ENCODE results near the gene HADHA.

HADHA gene

GRCh38 chr2:26215833-26216232 is 28.6 kb downstream of the HADHA start:
- TF ChIP-seq CTCF (conservative IDR thresholded peaks at IDR 0.05; ENCODE audit: low read depth, low read length), result no peak
- no peak for DNase-seq (ENCODE audit: low read depth)
- H3K4me3 ChIP-seq (ENCODE audit: low read depth, low read length), result no peak overlapping the region

DNA sequence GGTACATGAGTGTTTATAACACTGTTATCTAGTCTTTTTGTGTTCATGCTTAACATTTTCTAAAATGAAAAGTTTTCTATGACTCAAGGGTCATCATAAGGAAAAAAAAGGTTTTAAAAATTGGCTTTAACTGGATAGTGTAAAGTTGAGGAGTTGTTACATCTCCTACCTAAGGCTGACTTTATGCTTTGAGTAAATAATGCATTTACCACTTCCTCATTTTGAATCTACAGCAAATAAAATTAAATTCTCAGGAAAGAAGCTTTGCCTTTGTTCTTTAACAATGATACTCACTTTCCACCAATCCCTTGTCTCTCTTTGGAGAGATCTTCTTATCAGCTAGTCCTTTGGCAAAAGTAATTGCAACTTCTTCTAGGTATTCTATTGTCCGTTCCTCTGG is 29.7 kb downstream of the HADHA start:
- DNase-seq (ENCODE audit: low read depth), result no peak
- H3K4me3 ChIP-seq (ENCODE audit: low read depth, low read length), result no peak overlapping the region
- TF ChIP-seq CTCF (conservative IDR thresholded peaks at IDR 0.05; ENCODE audit: low read depth, low read length), result no peak

GRCh38 chr2:26212011-26212410 is 32.4 kb downstream of the HADHA start:
- TF ChIP-seq CTCF (conservative IDR thresholded peaks at IDR 0.05; ENCODE audit: low read depth, low read length), result no peak
- DNase-seq (ENCODE audit: low read depth), result no peak
- no peak overlapping the region for H3K4me3 ChIP-seq (ENCODE audit: low read depth, low read length)

- H3K4me3 ChIP-seq (ENCODE audit: low read depth, low read length), result no peak overlapping the region
- TF ChIP-seq CTCF (conservative IDR thresholded peaks at IDR 0.05; ENCODE audit: low read depth, low read length), result no peak
These were observed 40.5 kb downstream of the HADHA start for GRCh38 chr2:26203906-26204305.

DNA sequence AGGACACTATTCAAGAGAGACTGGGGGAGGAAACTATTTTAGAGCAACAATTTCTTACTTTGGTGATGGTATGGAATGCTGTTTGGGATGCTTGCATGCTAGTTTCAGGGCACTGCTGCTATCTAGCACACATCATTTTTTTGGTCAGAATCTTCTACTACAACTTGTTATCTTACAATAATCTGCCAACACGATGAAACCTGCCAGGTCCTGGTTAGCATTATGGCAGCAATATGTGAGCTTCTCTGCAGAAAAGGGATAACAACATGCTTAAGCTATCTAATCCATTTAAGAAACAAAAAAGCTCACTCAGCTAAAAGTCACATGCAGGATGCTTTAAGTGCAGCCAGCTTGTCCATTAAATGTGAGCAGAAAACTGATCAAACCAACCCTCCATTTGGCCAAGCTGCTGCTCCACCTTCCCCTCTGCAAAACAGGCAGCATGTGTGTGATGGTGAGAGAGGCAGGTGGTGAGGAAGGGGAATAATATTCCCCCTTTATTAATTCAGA is 41.4 kb downstream of the HADHA start:
- no peak for TF ChIP-seq CTCF (conservative IDR thresholded peaks at IDR 0.05; ENCODE audit: low read depth, low read length)
- DNase-seq (ENCODE audit: low read depth), result no peak
- no peak overlapping the region for H3K4me3 ChIP-seq (ENCODE audit: low read depth, low read length)

More at GRCh38 chr2:26203906-26204305, 40.5 kb downstream of the HADHA start:
- no peak for DNase-seq (ENCODE audit: low read depth)

GRCh38 chr2:26197516-26197915 is 46.9 kb downstream of the HADHA start:
- no peak overlapping the region for H3K4me3 ChIP-seq (ENCODE audit: low read depth, low read length)
- DNase-seq (ENCODE audit: low read depth), result no peak
- no peak for TF ChIP-seq CTCF (conservative IDR thresholded peaks at IDR 0.05; ENCODE audit: low read depth, low read length)

DNA sequence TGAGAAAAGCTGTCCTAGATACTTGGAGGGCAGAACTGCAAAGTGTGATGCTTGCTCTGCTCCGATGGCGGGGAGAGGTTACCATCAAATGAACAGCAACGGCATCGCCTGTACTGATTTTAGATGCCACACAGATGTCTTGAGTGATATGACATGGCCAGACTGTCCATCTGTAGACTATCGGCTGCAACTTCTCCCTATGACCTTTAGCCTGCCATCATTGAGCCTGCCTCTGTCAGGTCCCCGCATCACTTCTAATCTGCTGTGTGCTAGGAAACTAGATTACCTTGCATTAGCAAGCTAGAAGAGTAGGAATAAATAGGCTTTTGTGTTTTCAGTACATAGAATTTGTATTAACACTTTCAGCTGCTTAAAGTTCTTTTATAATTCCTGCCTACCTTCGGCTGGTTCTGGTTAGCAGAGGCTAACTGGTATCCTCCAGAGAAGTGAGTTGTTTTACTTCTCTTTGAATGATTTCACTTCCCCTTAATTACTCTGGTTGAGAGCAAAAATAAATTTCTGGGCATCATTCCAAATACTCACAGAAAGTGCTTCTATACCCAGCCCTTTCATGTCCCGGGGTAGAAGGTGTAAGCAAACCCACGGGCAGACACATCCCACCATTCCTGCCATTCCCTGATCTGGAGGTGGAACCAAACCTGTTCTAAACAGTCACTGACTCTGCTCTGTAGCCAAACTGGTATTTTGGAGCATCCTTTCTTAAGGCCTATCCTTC is 47.6 kb downstream of the HADHA start:
- H3K4me3 ChIP-seq (ENCODE audit: low read depth, low read length), result no peak overlapping the region
- DNase-seq (ENCODE audit: low read depth), result peak; percentile 8
- no peak for TF ChIP-seq CTCF (conservative IDR thresholded peaks at IDR 0.05; ENCODE audit: low read depth, low read length)

Data from choroid plexus epithelial cell (primary cell).